ENCODE results near the gene UBR3.
A peak's percentile ranks its signal among the peaks of the same experiment; 100 is the strongest.

The UBR3 gene

DNA sequence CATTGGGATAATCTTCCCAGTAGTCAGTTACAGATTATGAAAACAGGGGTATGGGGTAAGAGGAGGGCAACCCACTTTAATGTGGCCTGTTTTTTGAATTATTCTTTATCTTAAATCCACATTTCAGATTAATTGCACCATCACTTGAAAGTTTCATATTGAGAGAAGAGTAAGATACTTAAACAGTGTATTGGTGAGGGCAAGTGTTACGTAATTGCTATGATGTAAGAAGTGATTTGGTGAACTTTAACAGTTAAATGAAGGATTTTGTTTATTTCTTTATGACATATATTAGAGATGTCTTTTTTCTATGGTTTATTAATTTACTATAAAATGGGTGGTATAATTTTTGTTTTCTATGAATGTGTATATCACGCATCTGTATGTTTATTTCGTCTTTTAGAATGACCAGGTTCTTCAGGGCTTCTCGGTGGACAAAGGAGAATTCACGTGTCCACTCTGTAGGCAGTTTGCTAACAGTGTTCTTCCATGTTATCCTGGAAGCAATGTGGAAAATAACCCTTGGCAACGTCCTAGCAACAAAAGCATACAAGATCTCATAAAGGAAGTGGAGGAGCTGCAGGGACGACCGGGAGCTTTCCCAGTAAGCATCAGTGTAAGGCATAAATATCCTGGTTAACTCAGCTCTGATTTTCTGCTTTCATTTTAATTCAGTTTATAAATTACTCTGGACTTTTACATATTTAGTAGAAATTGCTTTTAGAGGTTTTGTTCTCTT is 179.5 kb downstream of the UBR3 start:
- no peak for DNase-seq (ENCODE audit: low spot score)

DNA sequence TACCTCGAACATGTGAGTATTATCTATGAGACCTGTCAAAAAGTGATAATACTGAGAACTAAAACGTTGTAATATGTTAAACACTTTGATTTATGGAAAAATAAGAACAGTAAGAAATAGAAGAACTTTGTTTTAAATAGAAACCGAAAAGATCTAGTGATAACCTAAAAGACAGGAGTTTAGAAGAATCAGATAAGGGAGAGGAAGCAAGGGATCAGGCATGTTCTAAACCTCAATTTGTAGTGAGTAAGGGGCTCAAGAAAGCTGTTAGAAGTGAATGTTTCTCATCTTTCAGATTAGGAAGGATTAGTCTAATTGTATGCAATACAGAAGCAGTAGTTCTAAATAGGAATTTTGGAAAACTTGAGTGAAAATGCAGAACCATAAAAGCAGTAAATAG is 182.0 kb downstream of the UBR3 start:
- no peak for DNase-seq (ENCODE audit: low spot score)

DNA sequence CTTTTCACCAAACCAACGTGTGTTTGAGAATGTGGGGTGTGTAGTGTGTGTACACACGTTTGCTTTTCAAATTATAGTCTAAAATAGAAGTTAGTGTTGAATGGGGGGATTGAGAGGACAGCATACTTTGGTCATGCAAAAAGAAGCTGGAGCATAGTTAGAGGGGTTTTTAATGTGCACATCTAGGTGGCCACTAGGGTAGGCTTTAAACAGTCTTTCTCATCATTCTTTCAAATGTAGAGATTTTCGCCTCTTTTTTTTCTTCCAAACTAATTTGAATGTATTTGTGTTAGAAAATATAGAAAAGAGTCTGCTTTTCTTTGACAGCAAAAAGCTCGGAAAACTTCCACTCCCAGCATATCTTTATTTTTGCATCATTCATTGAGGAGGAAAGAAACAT is 185.5 kb downstream of the UBR3 start:
- no peak for DNase-seq (ENCODE audit: low spot score)

DNA sequence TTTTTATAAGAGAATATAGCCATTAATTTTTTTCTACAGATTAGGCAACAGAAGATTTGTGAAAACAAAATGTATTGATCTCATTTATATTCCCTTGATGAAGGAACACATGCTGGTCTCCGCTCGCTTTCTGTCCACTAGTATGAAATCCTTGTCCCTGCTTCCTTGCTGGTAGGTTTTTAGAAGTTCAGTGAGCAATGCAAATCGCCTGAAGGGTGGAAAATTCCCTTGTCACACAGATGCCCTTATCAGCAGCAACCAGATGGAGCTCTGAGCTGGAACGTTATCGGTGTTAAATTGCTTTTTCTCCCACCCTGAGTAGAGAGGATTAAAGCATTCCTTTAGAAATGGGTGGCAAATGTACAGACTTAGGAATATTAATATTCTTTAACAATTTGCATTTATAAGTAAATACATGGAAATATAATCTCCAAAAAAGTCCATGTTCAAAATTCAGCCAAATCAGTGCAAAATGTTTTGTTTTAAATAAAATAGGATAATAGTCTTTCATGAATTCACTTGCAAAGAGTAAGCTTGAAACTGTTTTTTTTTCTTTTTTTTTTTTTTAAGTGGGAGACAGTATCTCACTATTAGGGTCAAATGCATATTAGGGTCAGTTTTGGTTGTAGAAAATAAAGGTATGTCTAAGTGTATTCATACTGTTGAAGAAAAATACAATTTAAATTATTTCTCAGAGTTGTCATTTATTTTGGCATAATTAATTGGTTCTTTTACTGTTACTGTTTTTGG is 186.7 kb downstream of the UBR3 start:
- no peak for DNase-seq (ENCODE audit: low spot score)

DNA sequence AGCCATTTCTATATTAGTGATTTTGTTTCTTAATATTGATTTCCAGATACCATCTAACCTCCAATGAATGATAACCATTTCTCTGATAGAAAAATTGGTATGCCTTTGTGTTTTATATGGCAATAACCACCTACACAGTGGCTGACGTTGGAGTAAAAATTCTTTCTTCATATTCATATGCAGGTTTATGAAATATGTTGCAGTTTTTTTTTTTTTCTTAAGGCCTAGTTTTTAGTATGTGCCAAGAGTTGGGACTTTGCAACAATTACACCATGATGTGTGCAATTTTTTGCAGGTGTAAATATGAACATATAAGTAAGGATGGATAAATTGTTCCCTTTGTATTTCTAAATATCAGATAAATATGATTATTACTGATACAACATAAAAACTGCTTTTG is 187.5 kb downstream of the UBR3 start:
- DNase-seq (ENCODE audit: low spot score): no peak

DNA sequence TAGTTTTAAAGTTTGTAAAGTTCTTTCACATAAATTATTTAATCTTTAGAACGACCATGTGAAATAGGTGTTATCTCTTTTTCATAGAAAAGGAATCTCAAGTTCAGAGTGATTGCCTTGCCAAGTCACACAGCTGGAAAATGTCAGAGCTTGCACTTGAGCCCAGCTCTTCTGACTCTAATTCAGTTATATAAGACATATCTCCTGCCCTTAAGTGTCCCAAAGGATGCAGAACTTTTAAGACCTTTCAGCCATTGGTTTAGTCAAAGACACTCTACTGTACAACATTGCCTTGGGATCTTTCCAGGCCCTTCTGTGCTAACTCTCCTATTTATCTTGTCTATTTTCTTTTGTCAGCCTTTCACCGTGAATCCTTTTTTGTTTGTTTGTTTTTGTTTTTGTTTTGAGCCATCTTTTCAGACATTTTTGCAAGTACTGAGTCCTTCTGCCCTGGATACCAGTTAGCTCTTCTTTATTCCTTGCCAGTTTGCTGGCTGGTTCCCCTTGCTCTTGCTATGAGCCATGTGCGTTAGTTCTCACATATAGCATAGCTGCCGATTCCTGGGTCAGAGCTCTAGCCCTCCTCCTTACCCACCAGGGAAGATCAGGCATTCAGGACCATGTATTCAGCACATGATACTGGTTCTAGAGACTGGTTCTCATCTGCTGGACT is 190.7 kb downstream of the UBR3 start:
- DNase-seq (ENCODE audit: low spot score): no peak

DNA sequence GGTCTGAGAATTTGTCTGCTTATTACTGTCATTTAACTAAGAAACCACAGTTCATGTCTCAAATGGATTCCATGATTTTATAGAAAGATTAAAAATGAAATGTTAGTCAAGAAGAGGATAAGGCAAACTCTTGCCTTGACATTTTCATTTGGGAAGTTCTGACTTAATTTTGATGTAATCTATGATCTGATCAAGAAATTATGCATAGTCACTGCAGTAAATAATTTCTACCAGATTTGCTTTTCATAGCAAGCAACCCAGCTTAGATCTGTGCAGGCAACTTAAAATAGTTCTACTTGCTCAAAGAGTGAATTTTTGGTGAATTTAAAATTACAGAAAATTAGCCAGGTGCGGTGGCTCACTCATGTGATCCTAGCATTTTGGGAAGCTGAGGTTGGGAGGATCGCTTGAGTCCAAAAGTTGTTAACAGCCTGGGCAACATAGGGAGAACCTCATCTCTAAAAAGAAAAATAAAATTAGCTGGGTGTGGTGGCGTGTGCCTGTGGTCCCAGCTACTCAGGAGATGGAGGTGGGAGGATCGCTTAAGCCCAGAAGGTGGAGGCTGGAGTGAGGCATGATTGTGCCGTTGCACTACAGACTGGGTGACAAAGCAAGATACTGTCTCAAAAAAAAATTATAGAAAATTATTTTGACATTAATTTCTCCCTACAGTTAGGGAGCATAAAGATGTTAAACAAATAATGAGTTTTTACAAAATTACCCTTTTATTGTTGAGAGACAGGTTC is 192.0 kb downstream of the UBR3 start:
- no peak for DNase-seq (ENCODE audit: low spot score)

DNA sequence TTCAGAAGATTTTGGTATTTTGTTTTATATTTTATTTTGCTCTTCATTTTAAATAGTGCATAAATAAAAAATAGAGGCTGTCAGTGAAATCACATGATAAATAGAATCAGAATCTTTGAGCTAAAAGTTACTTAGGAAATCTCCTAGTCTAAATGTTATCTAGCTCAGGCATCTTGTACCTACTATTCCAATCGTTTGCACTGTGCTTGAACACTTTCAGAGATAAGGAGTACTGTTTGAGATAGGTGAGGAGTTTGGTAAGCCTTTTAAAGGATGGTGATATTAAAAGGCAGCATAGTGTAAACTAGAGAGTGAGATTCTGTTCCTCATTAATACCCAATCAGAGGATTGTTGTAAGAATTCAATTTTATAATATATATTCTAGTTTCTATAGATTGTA is 193.5 kb downstream of the UBR3 start:
- DNase-seq (ENCODE audit: low spot score): no peak

DNA sequence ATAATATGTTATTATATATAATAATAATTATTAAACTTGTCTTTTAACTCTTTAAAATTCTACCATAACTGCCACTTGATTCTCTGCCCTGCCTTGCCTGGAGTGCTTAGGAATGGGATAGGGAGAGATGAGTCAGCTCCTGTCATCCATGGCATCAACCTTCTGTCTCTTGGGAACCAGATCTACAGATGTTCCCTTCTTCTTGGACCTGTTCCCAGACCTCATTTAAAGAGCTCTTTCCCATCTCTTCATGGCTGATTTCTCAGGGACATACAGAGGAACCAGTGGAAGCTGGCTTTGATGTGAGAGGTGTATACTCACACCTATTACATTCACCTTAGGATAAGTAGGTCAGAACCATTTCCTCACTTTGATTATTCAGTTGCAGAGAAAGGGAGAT is 195.4 kb downstream of the UBR3 start:
- DNase-seq (ENCODE audit: low spot score): peak; percentile 32

DNA sequence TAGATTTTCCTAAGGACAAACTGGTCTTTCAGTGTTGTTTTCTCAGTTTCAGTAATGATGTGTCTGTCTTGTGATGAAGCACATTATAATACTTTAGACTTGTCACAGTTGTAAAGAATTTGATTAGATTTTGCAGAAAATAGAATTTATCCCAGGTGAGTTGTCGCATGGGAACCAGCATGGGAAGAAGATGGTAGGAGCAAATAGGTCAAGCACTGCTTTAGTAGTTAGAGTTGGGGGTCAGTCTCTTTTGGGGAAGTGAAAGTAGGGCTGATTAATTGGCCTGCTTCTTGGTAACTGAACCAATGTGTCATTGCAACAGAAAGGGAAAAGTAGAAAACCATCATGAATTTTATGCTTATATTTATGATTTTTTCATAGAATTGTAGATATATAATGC is 197.5 kb downstream of the UBR3 start:
- DNase-seq (ENCODE audit: low spot score): no peak

DNA sequence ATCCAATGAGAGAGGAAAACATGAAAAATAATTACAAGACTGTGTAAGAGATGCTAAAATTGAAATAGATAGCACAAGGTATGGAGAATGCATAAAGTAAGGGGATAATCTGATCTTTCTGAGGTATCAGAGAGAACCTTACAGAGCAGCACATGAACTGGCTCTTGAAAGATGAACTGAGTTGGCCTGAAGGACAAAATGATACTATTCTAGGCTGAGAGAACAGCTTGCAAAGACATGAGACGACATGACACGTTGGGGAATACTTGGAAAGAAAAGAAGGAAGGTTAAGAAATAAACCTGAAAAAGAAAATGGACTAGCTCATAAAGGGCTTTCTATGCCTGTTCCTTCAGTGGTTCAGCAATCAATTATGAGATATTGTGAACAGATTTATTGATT is 198.0 kb downstream of the UBR3 start:
- DNase-seq (ENCODE audit: low spot score): no peak

DNA sequence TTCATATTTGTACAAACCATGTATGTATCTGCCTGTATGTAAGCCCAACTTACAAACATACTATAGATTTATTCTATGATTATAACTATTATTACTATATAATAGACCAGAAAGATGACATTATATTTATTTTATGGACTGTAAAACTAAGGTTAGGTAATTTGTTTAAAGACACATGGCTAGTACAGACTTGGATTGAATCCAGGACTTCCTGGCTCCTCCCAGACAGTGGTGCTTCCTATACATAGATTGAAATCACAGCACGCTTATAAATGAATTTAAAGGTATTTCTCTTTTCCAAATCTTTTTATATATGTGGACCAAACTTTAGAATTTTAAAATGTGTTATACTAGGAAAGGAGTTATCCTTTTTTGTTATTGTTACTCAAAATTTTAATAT is 199.1 kb downstream of the UBR3 start:
- DNase-seq (ENCODE audit: low spot score): no peak

DNA sequence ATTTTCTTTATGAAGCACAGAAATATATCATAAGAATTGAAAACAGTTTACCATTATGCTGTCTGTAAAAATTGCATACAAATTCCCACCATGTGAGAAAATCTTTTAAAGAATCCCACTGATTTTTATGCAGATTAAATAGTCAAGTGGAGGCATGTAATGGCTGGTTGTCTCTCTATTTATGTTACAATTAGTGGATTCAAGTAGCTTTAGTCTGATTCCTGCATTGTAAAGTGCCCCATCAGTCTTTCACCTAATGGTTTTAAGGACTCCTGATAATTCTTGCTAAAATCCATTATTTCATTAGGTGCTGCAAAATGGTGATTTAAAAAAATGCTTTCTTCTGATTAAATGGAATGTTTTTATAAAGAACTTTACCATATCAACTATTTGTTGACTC is 202.3 kb downstream of the UBR3 start:
- DNase-seq (ENCODE audit: low spot score): no peak

DNA sequence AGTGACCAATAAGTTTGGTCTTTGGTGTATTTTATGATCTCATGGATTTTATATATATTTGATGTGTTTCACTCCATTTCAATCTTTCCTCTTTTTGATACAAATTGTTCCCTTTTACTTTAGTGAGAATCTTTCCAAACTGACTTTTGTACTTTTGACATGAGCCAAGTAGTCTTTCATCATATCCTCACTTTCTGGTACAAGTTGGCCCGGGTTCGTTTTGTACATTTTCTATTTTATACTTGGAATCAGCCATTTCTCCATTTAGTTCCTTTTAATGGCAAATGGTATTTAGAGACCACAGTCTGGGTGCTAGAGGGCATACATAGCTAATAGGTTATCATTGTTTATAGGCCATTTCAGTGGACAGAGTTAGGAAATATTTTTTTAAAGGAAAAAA is 202.8 kb downstream of the UBR3 start:
- DNase-seq (ENCODE audit: low spot score): no peak

DNA sequence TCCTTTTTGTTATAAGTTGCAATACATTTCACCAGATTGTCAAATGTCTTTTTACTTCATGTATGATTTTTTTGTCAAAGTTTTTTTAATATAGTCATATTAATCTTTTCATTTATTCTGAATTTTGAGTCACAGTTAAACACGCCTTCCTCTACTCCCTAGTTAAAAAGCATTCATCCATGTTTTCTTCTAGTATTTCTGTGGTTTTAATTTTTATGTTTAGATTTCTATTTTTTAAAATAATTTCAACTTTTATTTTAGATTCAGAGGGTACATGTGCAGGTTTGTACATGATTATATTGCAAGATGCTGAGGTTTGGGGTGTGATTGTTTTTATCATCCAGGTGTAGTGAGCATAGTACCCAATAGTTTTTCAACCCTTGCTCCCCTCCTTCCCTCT is 204.0 kb downstream of the UBR3 start:
- DNase-seq (ENCODE audit: low spot score): no peak

DNA sequence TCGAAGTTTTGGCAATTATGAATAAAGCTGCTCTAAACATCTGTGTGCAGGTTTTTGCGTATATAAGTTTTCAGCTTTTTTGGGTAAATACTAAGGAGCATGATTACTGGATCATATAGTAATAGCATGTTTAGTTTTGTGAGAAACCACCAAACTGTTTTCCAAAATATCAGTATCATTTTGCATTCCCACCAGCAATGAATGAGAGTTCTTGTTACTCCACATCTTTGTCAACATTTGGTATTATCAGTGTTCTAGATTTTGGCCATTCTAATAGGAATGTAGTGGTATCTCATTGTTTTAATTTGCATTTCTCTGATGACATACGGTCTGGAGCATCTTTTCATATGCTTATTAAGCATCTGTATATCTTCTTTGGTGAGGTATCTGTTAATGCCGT is 207.3 kb downstream of the UBR3 start:
- no peak for DNase-seq (ENCODE audit: low spot score)

DNA sequence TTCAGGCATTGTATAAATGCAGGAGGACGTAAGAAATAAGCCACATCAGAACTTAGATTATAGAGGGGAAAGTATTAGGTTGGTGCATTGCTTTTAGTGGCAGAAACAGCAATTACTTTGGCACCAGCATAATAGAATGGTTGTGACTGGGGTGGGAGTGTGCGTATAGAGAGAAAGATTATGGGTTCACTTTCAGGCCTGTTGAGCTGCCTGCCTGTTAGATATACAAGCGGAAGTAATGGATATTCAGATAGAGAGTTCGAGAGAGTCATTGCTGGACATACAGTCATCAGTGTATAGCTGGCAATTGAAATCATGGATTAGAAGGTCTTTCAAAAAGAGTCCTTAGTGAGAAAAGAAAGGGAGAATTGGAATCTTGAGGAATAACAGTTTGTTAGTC is 211.5 kb downstream of the UBR3 start:
- DNase-seq (ENCODE audit: low spot score): no peak

DNA sequence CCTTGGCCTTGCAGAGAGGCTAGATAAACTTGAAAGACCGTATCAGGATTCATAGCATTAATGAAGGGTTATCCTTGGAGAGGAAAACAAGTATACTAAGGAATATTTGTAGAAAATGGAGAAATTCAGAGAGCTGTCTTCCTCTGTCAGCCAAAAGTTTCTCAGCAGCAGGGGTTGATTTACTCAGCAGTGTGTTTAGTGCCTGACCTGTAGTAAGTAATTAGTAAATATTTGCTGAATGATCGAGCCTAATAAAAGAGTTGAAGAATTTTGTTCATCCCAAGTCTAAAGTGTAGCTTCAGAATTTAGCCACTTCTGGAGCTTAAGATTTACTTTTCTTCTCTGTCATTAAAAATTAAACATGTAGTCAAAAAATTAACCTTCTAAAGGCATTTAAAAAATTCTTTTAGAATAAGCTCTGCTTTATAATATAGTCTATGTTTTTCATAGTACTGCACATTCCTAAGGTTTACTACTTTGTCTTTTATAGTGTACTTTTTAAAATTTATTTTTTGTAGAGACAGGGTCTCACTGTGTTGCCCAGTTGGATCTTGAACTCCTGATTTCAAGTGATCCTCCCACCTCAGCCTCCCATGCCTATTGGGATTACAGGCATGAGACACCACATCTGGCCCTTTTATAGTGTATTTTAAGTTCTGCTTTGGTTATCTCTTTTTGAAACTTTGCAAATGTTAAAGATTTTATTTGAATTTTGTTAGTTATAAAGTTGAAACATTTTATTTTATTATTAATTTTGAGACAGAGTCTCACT is 212.3 kb downstream of the UBR3 start:
- DNase-seq (ENCODE audit: low spot score): no peak

DNA sequence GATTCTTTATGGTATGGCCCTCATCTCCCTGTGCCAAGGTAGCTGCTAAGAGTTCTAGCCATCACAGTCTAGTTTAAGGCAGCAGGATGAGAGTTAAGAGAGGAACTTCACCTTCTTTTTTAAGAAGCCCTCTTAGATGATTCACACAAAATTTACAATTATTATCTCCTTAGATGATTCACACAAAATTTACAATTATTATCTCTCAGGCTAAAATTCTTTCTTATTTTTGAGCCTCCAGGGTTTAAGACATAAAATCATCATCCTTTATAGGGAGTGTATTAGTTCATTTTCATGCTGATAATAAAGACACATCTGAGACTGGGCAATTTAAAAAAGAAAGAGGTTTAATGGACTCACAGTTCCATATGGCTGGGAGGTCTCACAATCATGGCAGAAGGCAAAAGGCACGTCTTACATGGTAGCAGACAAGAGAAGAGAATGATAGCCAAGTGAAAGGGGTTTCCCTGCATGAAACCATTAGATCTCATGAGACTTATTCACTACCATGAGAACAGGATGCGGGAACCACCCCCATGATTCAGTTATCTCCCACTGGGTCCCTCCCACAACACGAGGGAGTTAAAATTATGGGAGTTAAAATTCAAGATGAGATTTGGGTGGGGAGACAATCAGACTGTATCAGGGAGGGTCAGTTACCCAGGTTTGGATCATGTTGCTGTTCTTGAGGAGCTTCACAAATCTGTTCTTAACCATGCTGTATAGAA is 217.7 kb downstream of the UBR3 start:
- no peak for DNase-seq (ENCODE audit: low spot score)

DNA sequence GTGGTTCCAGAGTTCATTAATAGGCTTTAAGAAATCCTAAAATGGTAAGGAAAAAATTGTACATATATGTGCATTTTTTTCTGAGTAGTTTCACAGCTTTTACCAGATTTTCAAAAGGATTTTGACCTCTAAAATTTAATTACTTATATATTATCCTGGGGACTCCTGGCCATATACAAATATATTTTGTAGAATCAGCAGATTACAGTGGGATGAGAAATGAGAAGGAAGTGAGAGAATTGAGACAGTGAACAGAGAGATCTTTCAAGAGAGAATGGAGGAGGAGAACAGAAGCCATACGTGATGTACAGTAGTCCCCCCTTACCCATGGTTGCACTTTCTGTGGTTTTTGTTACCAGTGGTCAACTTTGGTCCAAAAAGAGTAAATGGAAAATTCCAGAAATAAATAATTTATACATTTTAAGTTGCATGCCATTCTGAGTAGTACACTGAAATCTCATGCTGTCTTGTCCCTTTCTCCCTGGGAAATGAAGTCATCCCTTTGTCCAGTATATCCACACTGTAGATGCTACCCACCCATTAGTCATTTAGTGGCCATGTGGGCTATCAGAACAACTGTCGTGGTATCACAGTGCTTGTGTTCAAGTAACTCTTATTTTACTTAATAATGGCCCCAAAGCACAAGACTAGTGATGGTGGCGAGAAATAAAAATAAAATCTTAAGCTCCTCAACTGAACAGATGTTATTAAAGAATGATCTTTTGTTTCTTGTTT is 220.2 kb downstream of the UBR3 start:
- no peak for DNase-seq (ENCODE audit: low spot score)

Measured in hepatic stellate cell (primary cell).